Measurements from ENCODE around the gene ZNF543.

DNA sequence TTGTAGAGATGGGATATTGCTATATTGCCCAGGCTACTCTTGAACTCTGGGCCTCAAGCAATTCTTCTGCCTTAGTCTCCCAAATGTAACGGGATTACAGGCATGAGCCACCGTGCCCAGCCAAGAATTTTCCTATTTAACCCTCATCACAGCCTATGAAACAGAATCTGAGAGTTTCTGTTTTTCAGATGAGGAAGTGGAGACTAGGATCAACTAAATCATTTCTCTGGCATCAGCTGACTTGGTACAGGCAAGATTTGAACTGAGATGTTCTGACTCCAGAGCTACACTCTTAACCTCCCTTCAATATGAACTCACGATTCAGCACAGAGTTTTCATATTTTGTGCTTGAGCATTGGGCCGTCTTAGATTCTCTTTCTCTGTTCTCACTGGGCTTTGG lies 31.9 kb upstream of the ZNF543 start:
- TF ChIP-seq, protein P1, sequence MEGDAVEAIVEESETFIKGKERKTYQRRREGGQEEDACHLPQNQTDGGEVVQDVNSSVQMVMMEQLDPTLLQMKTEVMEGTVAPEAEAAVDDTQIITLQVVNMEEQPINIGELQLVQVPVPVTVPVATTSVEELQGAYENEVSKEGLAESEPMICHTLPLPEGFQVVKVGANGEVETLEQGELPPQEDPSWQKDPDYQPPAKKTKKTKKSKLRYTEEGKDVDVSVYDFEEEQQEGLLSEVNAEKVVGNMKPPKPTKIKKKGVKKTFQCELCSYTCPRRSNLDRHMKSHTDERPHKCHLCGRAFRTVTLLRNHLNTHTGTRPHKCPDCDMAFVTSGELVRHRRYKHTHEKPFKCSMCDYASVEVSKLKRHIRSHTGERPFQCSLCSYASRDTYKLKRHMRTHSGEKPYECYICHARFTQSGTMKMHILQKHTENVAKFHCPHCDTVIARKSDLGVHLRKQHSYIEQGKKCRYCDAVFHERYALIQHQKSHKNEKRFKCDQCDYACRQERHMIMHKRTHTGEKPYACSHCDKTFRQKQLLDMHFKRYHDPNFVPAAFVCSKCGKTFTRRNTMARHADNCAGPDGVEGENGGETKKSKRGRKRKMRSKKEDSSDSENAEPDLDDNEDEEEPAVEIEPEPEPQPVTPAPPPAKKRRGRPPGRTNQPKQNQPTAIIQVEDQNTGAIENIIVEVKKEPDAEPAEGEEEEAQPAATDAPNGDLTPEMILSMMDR (IDR thresholded peaks at IDR 0.05), result no peak
- TF ChIP-seq POLR2A (IDR thresholded peaks at IDR 0.05), result no peak
- no peak for TF ChIP-seq EP300 (IDR thresholded peaks at IDR 0.05)
